Neuronal stem cell (in vitro differentiated cells): ENCODE data around the gene CNOT6L.

ENCODE experiments used
- DNase-seq: peaks from one replicate; pipeline ENCODE4 v3.0.0-alpha.2; 2013; ENCODE audit warnings: low spot score
- H2AFZ ChIP-seq: one replicate; pipeline ENCODE4 v1.6.1; 2013; ENCODE audit warnings: mild to moderate bottlenecking, low read length, inconsistent platforms
- H2AK5ac ChIP-seq: 2 replicates; pipeline ENCODE4 v1.6.1; 2013; ENCODE audit warnings: low read depth, mild to moderate bottlenecking, inconsistent platforms, low read length, moderate library complexity, mixed read lengths
- H2BK120ac ChIP-seq: 2 replicates; pipeline ENCODE4 v1.6.1; 2013; ENCODE audit warnings: low read depth, mild to moderate bottlenecking, inconsistent platforms, low read length, moderate library complexity, mixed read lengths
- H2BK12ac ChIP-seq: one replicate; pipeline ENCODE4 v1.6.1; 2013; ENCODE audit warnings: low read length, inconsistent platforms
- H2BK15ac ChIP-seq: 2 replicates; pipeline ENCODE4 v1.6.1; 2013; ENCODE audit warnings: mild to moderate bottlenecking, low read length, inconsistent platforms, mixed read lengths
- H2BK5ac ChIP-seq: one replicate; pipeline ENCODE4 v1.6.1; 2013; ENCODE audit warnings: inconsistent platforms, mild to moderate bottlenecking, low read length, moderate library complexity
- H3K14ac ChIP-seq: one replicate; pipeline ENCODE4 v1.6.1; 2013; ENCODE audit warnings: low read length, inconsistent platforms
- H3K18ac ChIP-seq: 2 replicates; pipeline ENCODE4 v1.6.1; 2013; ENCODE audit warnings: low read length, inconsistent platforms
- H3K23ac ChIP-seq: 2 replicates; pipeline ENCODE4 v1.6.1; 2013; ENCODE audit warnings: low read depth, mild to moderate bottlenecking, mixed read lengths, low read length, inconsistent platforms; ENCODE audit not compliant: poor library complexity
- H3K27ac ChIP-seq: replicated peaks from 3 replicates; pipeline ENCODE4 v1.5.1; 2013; ENCODE audit warnings: low read length, inconsistent platforms
- H3K27me3 ChIP-seq, 3 experiments: 2 replicates each; pipeline ENCODE4 v1.6.1; 2013; ENCODE audit warnings: low read length in 3 of 3, mild to moderate bottlenecking in 2 of 3, inconsistent platforms in 1 of 3, low read depth in 1 of 3, mixed read lengths in 1 of 3, moderate library complexity in 1 of 3; ENCODE audit not compliant: control insufficient read depth in 3 of 3, insufficient read depth in 3 of 3
- H3K36me3 ChIP-seq, 2 donors: replicated peaks in 1 of 2; 2 replicates each; pipeline ENCODE4 v1.6.1; 2013; ENCODE audit warnings: low read length in 2 of 2; ENCODE audit not compliant: control insufficient read depth in 2 of 2, insufficient read depth in 2 of 2
- H3K4ac ChIP-seq: 2 replicates; pipeline ENCODE4 v1.6.1; 2013; ENCODE audit warnings: inconsistent platforms, mild to moderate bottlenecking, low read length, moderate library complexity
- H3K4me1 ChIP-seq, 2 donors: 1 replicate in 1 of 2; 2 replicates in 1 of 2; pipeline ENCODE4 v1.6.1; 2013; ENCODE audit warnings: low read length in 2 of 2, low read depth in 1 of 2; ENCODE audit not compliant: control insufficient read depth in 2 of 2, insufficient read depth in 1 of 2
- H3K4me2 ChIP-seq: one replicate; pipeline ENCODE4 v1.6.1; 2013; ENCODE audit warnings: mild to moderate bottlenecking, low read length, inconsistent platforms; ENCODE audit not compliant: insufficient read depth, poor library complexity, severe bottlenecking
- H3K4me3 ChIP-seq, 2 donors: 2 replicates each; pipeline ENCODE4 v1.5.1; 2013; ENCODE audit warnings: low read length in 2 of 2, mild to moderate bottlenecking in 2 of 2, inconsistent platforms in 1 of 2, moderate library complexity in 1 of 2
- H3K79me1 ChIP-seq: one replicate; pipeline ENCODE4 v1.6.1; 2013; ENCODE audit warnings: low read depth, mild to moderate bottlenecking, inconsistent platforms, low read length, moderate library complexity
- H3K9ac ChIP-seq: one replicate; pipeline ENCODE4 v1.6.1; 2013; ENCODE audit warnings: mild to moderate bottlenecking, low read depth, low read length, inconsistent platforms; ENCODE audit not compliant: poor library complexity
- H3K9me3 ChIP-seq, 2 donors: replicated peaks in 1 of 2; 2 replicates each; pipeline versions ENCODE3 to v1.6.1; 2013; ENCODE audit warnings: low read length in 2 of 2, mild to moderate bottlenecking in 2 of 2, inconsistent platforms in 1 of 2, low read depth in 1 of 2, mixed read lengths in 1 of 2, moderate library complexity in 1 of 2; ENCODE audit not compliant: control insufficient read depth in 2 of 2, insufficient read depth in 1 of 2
- H4K8ac ChIP-seq: one replicate; pipeline ENCODE4 v1.6.1; 2013; ENCODE audit warnings: low read depth, mild to moderate bottlenecking, inconsistent platforms, low read length, moderate library complexity
- H4K91ac ChIP-seq: one replicate; pipeline ENCODE4 v1.6.1; 2013; ENCODE audit warnings: low read length, low read depth, mild to moderate bottlenecking, inconsistent platforms; ENCODE audit not compliant: poor library complexity
- WGBS, 2 donors: extraction: QIAGEN DNeasy Blood & Tissue Kit; methylation state at CpG; one replicate each; pipeline ENCODE4 v1.1.7; 2013; ENCODE audit warnings: missing lambda C conversion rate in 2 of 2, mixed read lengths in 1 of 2; ENCODE audit not compliant: insufficient read length in 2 of 2, insufficient replicate concordance in 1 of 2; ENCODE audit errors: extremely low coverage in 2 of 2; 5-methylcytosine and 5-hydroxymethylcytosine counted together

CNOT6L gene

GRCh38 chr4:77751764-77752163 lies 67.4 kb downstream of the CNOT6L start:
- Histone ChIP-seq H2BK15ac (no peak overlapping the region), H3K79me1 (no peaks in the 10 kb centered on the region), H3K4ac (no peak overlapping the region), H3K18ac (no peak overlapping the region), H2BK5ac (no peak overlapping the region), H3K14ac (no peak overlapping the region), H3K4me3 (no peak overlapping the region), H3K4me2 (no peak overlapping the region), H2BK12ac (no peak overlapping the region), H2AFZ (no peak overlapping the region), H3K27me3 (no peaks in the 10 kb centered on the region), H2AK5ac (no peak overlapping the region), H4K91ac (no peak overlapping the region), H2BK120ac (no peak overlapping the region), H3K23ac (no peak overlapping the region), H4K8ac (no peak overlapping the region), H3K36me3 (peaks cover 0 to 27% of the 10 kb centered on the region in 2 donors), H3K4me1 (no peaks in the 10 kb centered on the region), H3K9me3 (peaks cover 0 to 15% of the 10 kb centered on the region in 2 donors), H3K27ac (no peak overlapping the region), H3K9ac (no peak overlapping the region)
- no peak for DNase-seq
- no CpG with 5 or more reads among the region's 2 CpGs for WGBS, 2 donors

- Histone ChIP-seq H2AFZ (no peak overlapping the region), H3K14ac (no peak overlapping the region), H3K36me3 (peaks cover 0 to 27% of the 10 kb centered on the region in 2 donors), H3K27ac (no peak overlapping the region), H4K91ac (no peak overlapping the region), H4K8ac (no peak overlapping the region), H2BK15ac (no peak overlapping the region), H2BK12ac (no peak overlapping the region), H2AK5ac (no peak overlapping the region), H3K4ac (no peak overlapping the region), H3K9ac (no peak overlapping the region), H3K4me2 (no peak overlapping the region), H3K23ac (no peak overlapping the region), H3K79me1 (no peaks in the 10 kb centered on the region), H3K4me3 (no peak overlapping the region), H3K4me1 (no peaks in the 10 kb centered on the region), H3K9me3 (no peaks in the 10 kb centered on the region), H2BK5ac (no peak overlapping the region), H3K27me3 (no peaks in the 10 kb centered on the region), H3K18ac (no peak overlapping the region), H2BK120ac (no peak overlapping the region)
- no CpG with 5 or more reads among the region's 2 CpGs for WGBS, 2 donors
- no peak for DNase-seq
Measured at GRCh38 chr4:77745792-77746191, 73.4 kb downstream of the CNOT6L start.

GRCh38 chr4:77742054-77742453 lies 77.1 kb downstream of the CNOT6L start:
- no peak overlapping the region for H3K27ac ChIP-seq
- no peak overlapping the region for H2BK5ac ChIP-seq
- no peak overlapping the region for H4K91ac ChIP-seq
- no peaks in the 10 kb centered on the region for H3K79me1 ChIP-seq
- no peak overlapping the region for H2AFZ ChIP-seq
- H3K9ac ChIP-seq: no peak overlapping the region
- H2BK15ac ChIP-seq: no peak overlapping the region
- H3K27me3 ChIP-seq: no peaks in the 10 kb centered on the region
- H3K36me3 ChIP-seq: peaks cover 0 to 34% of the 10 kb centered on the region in 2 donors
- no peak overlapping the region for H2AK5ac ChIP-seq
- H3K14ac ChIP-seq: no peak overlapping the region
- H4K8ac ChIP-seq: no peak overlapping the region
- H3K4ac ChIP-seq: no peak overlapping the region
- no peak overlapping the region for H3K4me3 ChIP-seq
- H2BK12ac ChIP-seq: no peak overlapping the region
- no peak for DNase-seq
- no peak overlapping the region for H3K23ac ChIP-seq
- WGBS, 2 donors: no CpG with 5 or more reads among the region's 2 CpGs
- H3K4me2 ChIP-seq: no peak overlapping the region
- no peak overlapping the region for H3K18ac ChIP-seq
- H3K4me1 ChIP-seq: no peaks in the 10 kb centered on the region
- no peak overlapping the region for H2BK120ac ChIP-seq
- H3K9me3 ChIP-seq: no peaks in the 10 kb centered on the region

GRCh38 chr4:77740480-77740879 lies 78.7 kb downstream of the CNOT6L start:
- Histone ChIP-seq H3K4me2 (no peak overlapping the region), H3K23ac (no peak overlapping the region), H2BK5ac (no peak overlapping the region), H3K18ac (no peak overlapping the region), H2BK120ac (no peak overlapping the region), H3K4me1 (no peaks in the 10 kb centered on the region), H2BK15ac (no peak overlapping the region), H3K79me1 (no peaks in the 10 kb centered on the region), H3K4ac (no peak overlapping the region), H3K36me3 (peaks cover 0 to 31% of the 10 kb centered on the region in 2 donors), H4K91ac (no peak overlapping the region), H3K14ac (no peak overlapping the region), H2AK5ac (no peak overlapping the region), H2AFZ (no peak overlapping the region), H3K9me3 (no peaks in the 10 kb centered on the region), H3K27ac (no peak overlapping the region), H3K9ac (no peak overlapping the region), H2BK12ac (no peak overlapping the region), H4K8ac (no peak overlapping the region), H3K4me3 (no peak overlapping the region), H3K27me3 (no peaks in the 10 kb centered on the region)
- DNase-seq: no peak
- no CpG with 5 or more reads among the region's 4 CpGs for WGBS, 2 donors
